ENCODE results near the gene HOXD12. TPM values are rescaled to one million over a fixed set of nuclear protein-coding genes. Genes with fewer than 3 reads are reported as not detected.

Gene HOXD12, protein sequence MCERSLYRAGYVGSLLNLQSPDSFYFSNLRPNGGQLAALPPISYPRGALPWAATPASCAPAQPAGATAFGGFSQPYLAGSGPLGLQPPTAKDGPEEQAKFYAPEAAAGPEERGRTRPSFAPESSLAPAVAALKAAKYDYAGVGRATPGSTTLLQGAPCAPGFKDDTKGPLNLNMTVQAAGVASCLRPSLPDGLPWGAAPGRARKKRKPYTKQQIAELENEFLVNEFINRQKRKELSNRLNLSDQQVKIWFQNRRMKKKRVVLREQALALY
- not detected for total RNA-seq

DNA sequence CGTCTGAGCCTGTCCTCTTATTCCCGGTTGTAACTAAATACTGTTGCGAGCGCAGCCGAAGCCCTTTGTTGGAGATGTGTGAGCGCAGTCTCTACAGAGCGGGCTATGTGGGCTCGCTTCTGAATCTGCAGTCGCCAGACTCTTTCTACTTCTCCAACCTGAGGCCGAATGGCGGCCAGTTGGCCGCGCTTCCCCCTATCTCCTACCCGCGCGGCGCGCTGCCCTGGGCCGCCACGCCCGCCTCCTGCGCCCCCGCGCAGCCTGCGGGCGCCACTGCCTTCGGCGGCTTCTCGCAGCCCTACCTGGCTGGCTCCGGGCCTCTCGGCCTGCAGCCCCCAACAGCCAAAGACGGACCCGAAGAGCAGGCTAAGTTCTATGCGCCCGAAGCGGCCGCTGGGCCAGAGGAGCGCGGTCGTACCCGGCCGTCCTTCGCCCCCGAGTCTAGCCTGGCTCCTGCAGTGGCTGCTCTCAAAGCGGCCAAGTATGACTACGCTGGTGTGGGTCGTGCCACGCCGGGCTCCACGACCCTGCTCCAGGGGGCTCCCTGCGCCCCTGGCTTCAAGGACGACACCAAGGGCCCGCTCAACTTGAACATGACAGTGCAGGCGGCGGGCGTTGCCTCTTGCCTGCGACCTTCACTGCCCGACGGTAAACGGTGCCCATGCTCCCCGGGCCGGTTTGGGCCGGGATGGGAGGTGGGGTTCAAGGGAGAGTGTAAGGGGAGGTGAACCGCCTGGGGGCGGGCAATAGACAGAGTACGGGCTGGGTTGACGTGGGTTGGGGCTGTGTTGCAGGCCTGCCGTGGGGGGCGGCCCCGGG is at the start of gene HOXD12:
Gene HOXD12 (plus strand): TSS at position 68 of the 819 bp plus-strand sequence. CDS start 7 bp downstream, at position 75.
- WGBS, 2 donors: 6 to 10% methylated on average over 59 to 60 of the region's 70 CpGs
- Histone ChIP-seq H3K9me3 (no peaks in the 10 kb centered on the region), H3K4me3 (no peak within 1 kb of the TSS), H3K4me1 (peaks cover 0 to 56% (median 14%) of the 10 kb centered on the region in 4 donors), H3K27ac (no peak within 1 kb of the TSS), H3K36me3 (no peaks in the 10 kb centered on the region), H3K27me3 (peaks cover 10 to 100% of the 10 kb centered on the region in 2 donors)
- TF ChIP-seq, protein P1, sequence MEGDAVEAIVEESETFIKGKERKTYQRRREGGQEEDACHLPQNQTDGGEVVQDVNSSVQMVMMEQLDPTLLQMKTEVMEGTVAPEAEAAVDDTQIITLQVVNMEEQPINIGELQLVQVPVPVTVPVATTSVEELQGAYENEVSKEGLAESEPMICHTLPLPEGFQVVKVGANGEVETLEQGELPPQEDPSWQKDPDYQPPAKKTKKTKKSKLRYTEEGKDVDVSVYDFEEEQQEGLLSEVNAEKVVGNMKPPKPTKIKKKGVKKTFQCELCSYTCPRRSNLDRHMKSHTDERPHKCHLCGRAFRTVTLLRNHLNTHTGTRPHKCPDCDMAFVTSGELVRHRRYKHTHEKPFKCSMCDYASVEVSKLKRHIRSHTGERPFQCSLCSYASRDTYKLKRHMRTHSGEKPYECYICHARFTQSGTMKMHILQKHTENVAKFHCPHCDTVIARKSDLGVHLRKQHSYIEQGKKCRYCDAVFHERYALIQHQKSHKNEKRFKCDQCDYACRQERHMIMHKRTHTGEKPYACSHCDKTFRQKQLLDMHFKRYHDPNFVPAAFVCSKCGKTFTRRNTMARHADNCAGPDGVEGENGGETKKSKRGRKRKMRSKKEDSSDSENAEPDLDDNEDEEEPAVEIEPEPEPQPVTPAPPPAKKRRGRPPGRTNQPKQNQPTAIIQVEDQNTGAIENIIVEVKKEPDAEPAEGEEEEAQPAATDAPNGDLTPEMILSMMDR (IDR thresholded peaks at IDR 0.05): no peak
- TF ChIP-seq POLR2A (IDR thresholded peaks at IDR 0.05) (no peak), EP300 (IDR thresholded peaks at IDR 0.05) (no peak)
- DNase-seq (ENCODE audit: low spot score in 2 of 2): no peak

GRCh38 chr2:176056406-176056805 is 43.2 kb upstream of the HOXD12 start:
- peaks cover 0 to 36% of the 10 kb centered on the region in 2 donors for H3K27me3 ChIP-seq
- 35 to 58% methylated on average over 1 of the region's 1 CpG for WGBS, 2 donors
- TF ChIP-seq EP300 (IDR thresholded peaks at IDR 0.05) (no peak), POLR2A (IDR thresholded peaks at IDR 0.05) (no peak)
- TF ChIP-seq, protein P1 (IDR thresholded peaks at IDR 0.05): no peak

GRCh38 chr2:176063958-176064357 is 35.6 kb upstream of the HOXD12 start:
- Histone ChIP-seq H3K4me1 (peaks cover 0 to 25% (median 12%) of the 10 kb centered on the region in 4 donors), H3K27ac (no peak overlapping the region), H3K4me3 (no peak overlapping the region), H3K9me3 (no peaks in the 10 kb centered on the region), H3K27me3 (peaks cover 0 to 92% of the 10 kb centered on the region in 2 donors), H3K36me3 (no peaks in the 10 kb centered on the region)
- DNase-seq (ENCODE audit: low spot score in 2 of 2): no peak
- WGBS, 2 donors: 48 to 57% methylated on average over 2 of the region's 2 CpGs
- TF ChIP-seq EP300 (IDR thresholded peaks at IDR 0.05) (no peak), POLR2A (IDR thresholded peaks at IDR 0.05) (no peak)
- TF ChIP-seq, protein P1 (IDR thresholded peaks at IDR 0.05): no peak

More at GRCh38 chr2:176056406-176056805, 43.2 kb upstream of the HOXD12 start:
- H3K27ac ChIP-seq: no peak overlapping the region
- no peak for DNase-seq (ENCODE audit: low spot score in 2 of 2)
- H3K4me3 ChIP-seq: no peak overlapping the region
- H3K4me1 ChIP-seq: no peaks in the 10 kb centered on the region
- no peaks in the 10 kb centered on the region for H3K9me3 ChIP-seq
- no peaks in the 10 kb centered on the region for H3K36me3 ChIP-seq

DNA sequence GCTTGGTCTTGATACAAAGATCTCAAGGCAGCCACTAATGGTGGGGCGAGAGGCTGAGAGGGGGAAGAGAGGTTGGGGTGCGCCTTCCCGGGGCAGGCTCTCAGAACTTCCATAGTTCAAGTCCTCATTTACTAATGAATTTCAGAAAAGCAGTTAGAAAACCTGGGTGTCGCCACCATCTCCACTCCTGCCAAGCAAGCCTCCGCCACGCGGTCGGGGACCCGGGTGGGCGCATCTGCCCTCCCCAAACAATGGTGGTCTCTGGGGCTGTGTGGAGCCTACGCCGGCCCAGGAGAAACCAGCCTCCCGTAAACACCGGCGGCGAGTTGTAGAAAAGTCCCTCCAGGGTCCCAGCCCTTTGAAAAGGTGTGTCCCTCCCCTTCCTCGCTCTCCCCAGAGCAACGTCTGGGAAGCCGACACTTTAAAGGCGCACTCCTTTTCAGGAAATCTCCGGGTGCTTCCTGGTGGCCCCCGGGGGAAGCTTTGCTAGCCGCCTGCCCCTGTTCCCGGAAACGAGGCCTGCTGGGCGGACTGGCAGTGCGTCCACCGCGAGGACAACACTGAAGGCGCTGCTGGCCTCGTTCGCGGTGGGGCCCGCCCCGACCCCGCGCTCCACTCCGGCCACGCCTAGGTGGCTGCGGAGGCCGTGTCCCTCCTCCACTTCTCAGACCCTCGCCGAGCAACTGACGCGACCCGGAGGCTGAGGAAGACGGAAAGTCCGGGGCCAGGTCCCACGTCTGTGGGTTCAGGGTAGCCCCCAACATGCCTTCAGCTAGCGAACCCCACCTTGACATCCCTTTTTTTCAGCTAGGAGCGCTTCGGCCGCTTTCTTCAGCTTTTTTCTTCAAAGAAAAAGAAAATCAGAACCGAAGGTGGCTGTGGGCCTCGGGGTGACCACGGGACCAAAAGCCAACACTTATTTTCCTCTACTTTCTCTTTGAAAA is 32.7 kb upstream of the HOXD12 start:
- H3K4me3 ChIP-seq: peak overlapping the region in 2 of 4 donors; percentile 30 to 42
- DNase-seq (ENCODE audit: low spot score in 2 of 2): no peak
- 12 to 15% methylated on average over 42 to 44 of the region's 56 CpGs for whole genome bisulfite sequencing, 2 donors
- no peaks in the 10 kb centered on the region for H3K36me3 ChIP-seq
- H3K27ac ChIP-seq: no peak overlapping the region
- peaks cover 0 to 32% (median 12%) of the 10 kb centered on the region in 4 donors for H3K4me1 ChIP-seq
- H3K27me3 ChIP-seq: peaks cover 0 to 97% of the 10 kb centered on the region in 2 donors
- H3K9me3 ChIP-seq: no peaks in the 10 kb centered on the region
- TF ChIP-seq POLR2A (IDR thresholded peaks at IDR 0.05): no peak
- TF ChIP-seq, protein P1 (IDR thresholded peaks at IDR 0.05): no peak
- TF ChIP-seq EP300 (IDR thresholded peaks at IDR 0.05): no peak
